Measurements from ENCODE around the gene MLF1.
A peak's percentile ranks its signal among the peaks of the same experiment; 100 is the strongest.

MLF1 gene

DNA sequence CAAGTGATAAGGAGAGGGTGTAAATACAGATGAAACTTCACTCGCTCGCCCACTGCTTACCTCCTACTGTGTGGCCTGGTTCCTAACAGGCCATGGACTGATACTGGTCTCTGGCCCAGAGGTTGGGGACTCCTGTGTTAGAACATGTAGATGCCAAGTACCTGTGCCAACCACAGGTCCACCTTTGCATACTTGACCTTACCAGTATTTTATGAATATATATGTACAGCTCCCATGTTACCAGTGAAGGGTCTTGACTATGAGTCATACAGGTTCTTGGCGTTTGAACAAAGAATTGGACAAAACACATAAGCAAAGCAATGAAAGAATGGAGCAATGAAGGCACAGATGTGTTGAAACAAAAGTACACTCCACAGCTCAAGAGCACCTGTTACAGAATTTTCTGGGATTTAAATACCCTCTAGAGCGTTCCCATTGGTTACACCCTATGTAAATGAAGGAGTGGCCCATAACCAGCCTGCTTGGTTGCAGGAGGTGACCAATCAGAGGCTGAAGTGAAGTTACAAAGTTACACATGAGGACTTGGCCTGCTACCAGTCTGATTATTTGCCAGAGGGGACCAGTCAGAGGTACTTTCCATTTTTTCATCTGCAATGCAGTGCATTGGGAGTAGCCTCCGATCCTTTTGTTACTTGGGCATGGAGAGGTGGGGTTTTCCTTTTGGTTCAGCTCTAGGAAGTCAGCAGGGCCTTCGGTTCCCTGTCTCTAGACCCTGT lies 71.6 kb downstream of the MLF1 start:
- Histone ChIP-seq H3K9me3 (ENCODE audit: control insufficient read depth, insufficient read depth, low read depth, low read length) (no peaks in the 10 kb centered on the region), H3K36me3 (ENCODE audit: control insufficient read depth in 2 of 2, insufficient read depth in 1 of 2, low read length in 2 of 2) (peaks cover 4 to 18% of the 10 kb centered on the region in 2 experiments; a peak in 1 of 3 replicates), H3K4me1 (ENCODE audit: control insufficient read depth, insufficient read depth, low read length) (no peaks in the 10 kb centered on the region), H3K27ac (ENCODE audit: extremely low read depth, low read depth, low read length) (no peak overlapping the region), H3K4me3 (ENCODE audit: low read depth, low read length) (no peak overlapping the region)
- TF ChIP-seq ZFP3 (tag by site-specific recombination; IDR thresholded peaks at IDR 0.05; ENCODE audit: low read depth) (no peak), HOXD13 (CRISPR knock-in tag; IDR thresholded peaks at IDR 0.05; ENCODE audit: borderline replicate concordance) (no peak), ZNF221 (tag by site-specific recombination; IDR thresholded peaks at IDR 0.05; ENCODE audit: borderline replicate concordance) (no peak), ZNF488 (tag by site-specific recombination; IDR thresholded peaks at IDR 0.05) (no peak), ZFP37 (tag by site-specific recombination; IDR thresholded peaks at IDR 0.05) (no peak), GFI1B (tag by site-specific recombination; IDR thresholded peaks at IDR 0.05) (no peak), ZNF704 (tag by site-specific recombination; IDR thresholded peaks at IDR 0.05) (no peak), KLF8 (tag by site-specific recombination; IDR thresholded peaks at IDR 0.05) (no peak), ZNF133 (tag by site-specific recombination; IDR thresholded peaks at IDR 0.05) (no peak), ZNF624 (tag by site-specific recombination; IDR thresholded peaks at IDR 0.05) (no peak), GLIS2 (tag by site-specific recombination; IDR thresholded peaks at IDR 0.05) (no peak), ZEB2 (tag by site-specific recombination; IDR thresholded peaks at IDR 0.05) (no peak)
- TF ChIP-seq, protein P1, sequence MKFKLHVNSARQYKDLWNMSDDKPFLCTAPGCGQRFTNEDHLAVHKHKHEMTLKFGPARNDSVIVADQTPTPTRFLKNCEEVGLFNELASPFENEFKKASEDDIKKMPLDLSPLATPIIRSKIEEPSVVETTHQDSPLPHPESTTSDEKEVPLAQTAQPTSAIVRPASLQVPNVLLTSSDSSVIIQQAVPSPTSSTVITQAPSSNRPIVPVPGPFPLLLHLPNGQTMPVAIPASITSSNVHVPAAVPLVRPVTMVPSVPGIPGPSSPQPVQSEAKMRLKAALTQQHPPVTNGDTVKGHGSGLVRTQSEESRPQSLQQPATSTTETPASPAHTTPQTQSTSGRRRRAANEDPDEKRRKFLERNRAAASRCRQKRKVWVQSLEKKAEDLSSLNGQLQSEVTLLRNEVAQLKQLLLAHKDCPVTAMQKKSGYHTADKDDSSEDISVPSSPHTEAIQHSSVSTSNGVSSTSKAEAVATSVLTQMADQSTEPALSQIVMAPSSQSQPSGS (tag by site-specific recombination; IDR thresholded peaks at IDR 0.05; ENCODE audit: low read depth): no peak
- CTCF ChIA-PET: interaction anchor here (0.5 to 3.5 kb wide), 4 partner anchors 42 to 147 kb away, joined by 3 to 22 read pairs (median 3); no protein-coding TSS in a partner anchor
- POLR2A ChIA-PET: no interaction called here

- CTCF ChIA-PET: interaction anchor here (0.5 to 3.5 kb wide), 19 partner anchors 10 to 830 kb away, joined by 3 to 22 read pairs (median 4); no protein-coding TSS in a partner anchor
- H3K27ac ChIP-seq (ENCODE audit: extremely low read depth, low read depth, low read length): peak within 1 kb of the TSS; percentile 57
- no peaks in the 10 kb centered on the region for H3K9me3 ChIP-seq (ENCODE audit: control insufficient read depth, insufficient read depth, low read depth, low read length)
- peaks cover 10 to 33% of the 10 kb centered on the region in 2 experiments; a peak in 2 of 3 replicates for H3K36me3 ChIP-seq (ENCODE audit: control insufficient read depth in 2 of 2, insufficient read depth in 1 of 2, low read length in 2 of 2)
- peak within 1 kb of the TSS; percentile 99 for H3K4me3 ChIP-seq (ENCODE audit: low read depth, low read length)
- no peaks in the 10 kb centered on the region for H3K4me1 ChIP-seq (ENCODE audit: control insufficient read depth, insufficient read depth, low read length)
- POLR2A ChIA-PET: interaction anchor here (0.6 to 1.9 kb wide), 7 partner anchors 17 to 158 kb away, joined by 3 to 17 read pairs (median 3); partner anchors contain the start of genes MFSD1 and MLF1
- TF ChIP-seq ZNF184 (tag by site-specific recombination; IDR thresholded peaks at IDR 0.05) (no peak), SP7 (tag by site-specific recombination; IDR thresholded peaks at IDR 0.05) (peak; percentile 80), PRDM1 (tag by site-specific recombination; IDR thresholded peaks at IDR 0.05) (peak; percentile 88), ZNF610 (tag by site-specific recombination; IDR thresholded peaks at IDR 0.05; ENCODE audit: borderline replicate concordance) (peak; percentile 75), ZNF704 (tag by site-specific recombination; IDR thresholded peaks at IDR 0.05) (peak; percentile 90), ZNF530 (tag by site-specific recombination; IDR thresholded peaks at IDR 0.05; ENCODE audit: low read depth) (no peak), ZNF660 (tag by site-specific recombination; IDR thresholded peaks at IDR 0.05) (peak; percentile 91), ZNF23 (tag by site-specific recombination; IDR thresholded peaks at IDR 0.05; ENCODE audit: borderline replicate concordance) (no peak), ZNF114 (tag by site-specific recombination; IDR thresholded peaks at IDR 0.05) (no peak), ZNF221 (tag by site-specific recombination; IDR thresholded peaks at IDR 0.05; ENCODE audit: borderline replicate concordance) (no peak), ZNF701 (tag by site-specific recombination; IDR thresholded peaks at IDR 0.05) (no peak)
- TF ChIP-seq, protein P2, sequence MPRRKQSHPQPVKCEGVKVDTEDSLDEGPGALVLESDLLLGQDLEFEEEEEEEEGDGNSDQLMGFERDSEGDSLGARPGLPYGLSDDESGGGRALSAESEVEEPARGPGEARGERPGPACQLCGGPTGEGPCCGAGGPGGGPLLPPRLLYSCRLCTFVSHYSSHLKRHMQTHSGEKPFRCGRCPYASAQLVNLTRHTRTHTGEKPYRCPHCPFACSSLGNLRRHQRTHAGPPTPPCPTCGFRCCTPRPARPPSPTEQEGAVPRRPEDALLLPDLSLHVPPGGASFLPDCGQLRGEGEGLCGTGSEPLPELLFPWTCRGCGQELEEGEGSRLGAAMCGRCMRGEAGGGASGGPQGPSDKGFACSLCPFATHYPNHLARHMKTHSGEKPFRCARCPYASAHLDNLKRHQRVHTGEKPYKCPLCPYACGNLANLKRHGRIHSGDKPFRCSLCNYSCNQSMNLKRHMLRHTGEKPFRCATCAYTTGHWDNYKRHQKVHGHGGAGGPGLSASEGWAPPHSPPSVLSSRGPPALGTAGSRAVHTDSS (tag by site-specific recombination; IDR thresholded peaks at IDR 0.05): no peak
- TF ChIP-seq, protein P3, sequence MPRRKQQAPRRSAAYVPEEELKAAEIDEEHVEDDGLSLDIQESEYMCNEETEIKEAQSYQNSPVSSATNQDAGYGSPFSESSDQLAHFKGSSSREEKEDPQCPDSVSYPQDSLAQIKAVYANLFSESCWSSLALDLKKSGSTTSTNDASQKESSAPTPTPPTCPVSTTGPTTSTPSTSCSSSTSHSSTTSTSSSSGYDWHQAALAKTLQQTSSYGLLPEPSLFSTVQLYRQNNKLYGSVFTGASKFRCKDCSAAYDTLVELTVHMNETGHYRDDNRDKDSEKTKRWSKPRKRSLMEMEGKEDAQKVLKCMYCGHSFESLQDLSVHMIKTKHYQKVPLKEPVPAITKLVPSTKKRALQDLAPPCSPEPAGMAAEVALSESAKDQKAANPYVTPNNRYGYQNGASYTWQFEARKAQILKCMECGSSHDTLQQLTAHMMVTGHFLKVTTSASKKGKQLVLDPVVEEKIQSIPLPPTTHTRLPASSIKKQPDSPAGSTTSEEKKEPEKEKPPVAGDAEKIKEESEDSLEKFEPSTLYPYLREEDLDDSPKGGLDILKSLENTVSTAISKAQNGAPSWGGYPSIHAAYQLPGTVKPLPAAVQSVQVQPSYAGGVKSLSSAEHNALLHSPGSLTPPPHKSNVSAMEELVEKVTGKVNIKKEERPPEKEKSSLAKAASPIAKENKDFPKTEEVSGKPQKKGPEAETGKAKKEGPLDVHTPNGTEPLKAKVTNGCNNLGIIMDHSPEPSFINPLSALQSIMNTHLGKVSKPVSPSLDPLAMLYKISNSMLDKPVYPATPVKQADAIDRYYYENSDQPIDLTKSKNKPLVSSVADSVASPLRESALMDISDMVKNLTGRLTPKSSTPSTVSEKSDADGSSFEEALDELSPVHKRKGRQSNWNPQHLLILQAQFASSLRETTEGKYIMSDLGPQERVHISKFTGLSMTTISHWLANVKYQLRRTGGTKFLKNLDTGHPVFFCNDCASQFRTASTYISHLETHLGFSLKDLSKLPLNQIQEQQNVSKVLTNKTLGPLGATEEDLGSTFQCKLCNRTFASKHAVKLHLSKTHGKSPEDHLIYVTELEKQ (tag by site-specific recombination; IDR thresholded peaks at IDR 0.05; ENCODE audit: borderline replicate concordance): peak; percentile 19; the same call in 1 of the 2 replicates
These were observed 73.4 kb downstream of the MLF1 start, which contains the start of gene GFM1 for GRCh38 chr3:158644345-158644908. GFM1 (plus strand) TSS chr3:158644527; CDS start chr3:158644635, 108 bp downstream.

Measured in HEK293 (cell line).